HEK293 (cell line): ENCODE results near the gene RAI14.
A peak's percentile ranks its signal among the peaks of the same experiment; 100 is the strongest.

ENCODE experiments used
- BCL11A ChIP-seq: fragments of 450-650 bp; formaldehyde crosslinking; IDR thresholded peaks from 2 replicates; pipeline ENCODE4 v1.5.1; 2016; ENCODE audit warnings: low read depth, missing biosample characterization, missing genetic modification characterization
- GFI1B ChIP-seq: fragments of 450-650 bp; formaldehyde crosslinking; IDR thresholded peaks from 2 replicates; pipeline ENCODE4 v1.5.1; 2016; ENCODE audit warnings: missing biosample characterization, missing genetic modification characterization
- KLF7 ChIP-seq: fragments of 450-650 bp; formaldehyde crosslinking; IDR thresholded peaks from 2 replicates; pipeline ENCODE4 v1.5.1; 2016; ENCODE audit warnings: missing biosample characterization, missing genetic modification characterization, borderline replicate concordance
- PRDM1 ChIP-seq: fragments of 450-650 bp; formaldehyde crosslinking; IDR thresholded peaks from 2 replicates; pipeline ENCODE4; 2016; ENCODE audit warnings: missing biosample characterization, missing genetic modification characterization
- SCRT1 ChIP-seq: fragments of 450-650 bp; formaldehyde crosslinking; IDR thresholded peaks from 2 replicates; pipeline ENCODE4 v1.5.1; 2016; ENCODE audit warnings: missing biosample characterization, missing genetic modification characterization, borderline replicate concordance
- TRIM28 ChIP-seq: IDR thresholded peaks from 2 replicates; pipeline ENCODE4 v1.6.1; 2011; ENCODE audit warnings: low read length, control low read depth, borderline replicate concordance
- ZEB2 ChIP-seq: fragments of 450-650 bp; formaldehyde crosslinking; IDR thresholded peaks from 2 replicates; pipeline ENCODE4 v1.5.1; 2016; ENCODE audit warnings: missing biosample characterization, missing genetic modification characterization
- ZNF114 ChIP-seq: fragments of 450-650 bp; formaldehyde crosslinking; IDR thresholded peaks from 2 replicates; pipeline ENCODE4 v1.5.0; 2017; ENCODE audit warnings: missing biosample characterization, missing genetic modification characterization
- ZNF138 ChIP-seq: fragments of 450-650 bp; formaldehyde crosslinking; IDR thresholded peaks from 2 replicates; pipeline ENCODE4 v1.5.1; 2016; ENCODE audit warnings: missing biosample characterization, missing genetic modification characterization, borderline replicate concordance
- ZNF174 ChIP-seq: fragments of 450-650 bp; formaldehyde crosslinking; IDR thresholded peaks from 2 replicates; pipeline ENCODE4 v1.5.0; 2017; ENCODE audit warnings: missing biosample characterization, mild to moderate bottlenecking, missing genetic modification characterization
- ZNF2 ChIP-seq: fragments of 450-650 bp; formaldehyde crosslinking; IDR thresholded peaks from 2 replicates; pipeline ENCODE4 v1.5.1; 2016; ENCODE audit warnings: missing biosample characterization, missing genetic modification characterization
- ZNF223 ChIP-seq: fragments of 450-650 bp; formaldehyde crosslinking; IDR thresholded peaks from 2 replicates; pipeline ENCODE4 v1.5.1; 2016; ENCODE audit warnings: missing biosample characterization, missing genetic modification characterization
- ZNF24 ChIP-seq: fragments of 450-650 bp; formaldehyde crosslinking; IDR thresholded peaks from 2 replicates; pipeline ENCODE4 v1.5.1; 2016; ENCODE audit warnings: missing biosample characterization, missing genetic modification characterization
- ZNF324 ChIP-seq: fragments of 450-650 bp; formaldehyde crosslinking; IDR thresholded peaks from 2 replicates; pipeline ENCODE4 v1.5.1; 2016; ENCODE audit warnings: missing biosample characterization, missing genetic modification characterization
- ZNF600 ChIP-seq: fragments of 450-650 bp; formaldehyde crosslinking; IDR thresholded peaks from 2 replicates; pipeline ENCODE4 v1.5.1; 2016; ENCODE audit warnings: missing biosample characterization, missing genetic modification characterization
- ZNF610 ChIP-seq: fragments of 450-650 bp; formaldehyde crosslinking; IDR thresholded peaks from 2 replicates; pipeline ENCODE4 v1.5.1; 2016; ENCODE audit warnings: missing biosample characterization, missing genetic modification characterization, borderline replicate concordance
- ZNF768 ChIP-seq: fragments of 450-650 bp; formaldehyde crosslinking; IDR thresholded peaks from 2 replicates; pipeline ENCODE4 v1.5.1; 2018; ENCODE audit warnings: missing biosample characterization, mild to moderate bottlenecking, missing genetic modification characterization
- ZNF776 ChIP-seq: fragments of 450-650 bp; formaldehyde crosslinking; IDR thresholded peaks from 2 replicates; pipeline ENCODE4 v1.5.0; 2017; ENCODE audit warnings: missing biosample characterization, missing genetic modification characterization, borderline replicate concordance
- ZXDB ChIP-seq: fragments of 450-650 bp; formaldehyde crosslinking; IDR thresholded peaks from 2 replicates; pipeline ENCODE4 v1.5.1; 2016; ENCODE audit warnings: missing biosample characterization, missing genetic modification characterization
- TF ChIP-seq, protein P1 (sequence below): fragments of 450-650 bp; formaldehyde crosslinking; IDR thresholded peaks from 2 replicates; pipeline ENCODE4 v1.5.1; 2016; ENCODE audit warnings: missing biosample characterization, missing genetic modification characterization
- TF ChIP-seq, protein P2 (sequence below): fragments of 450-650 bp; formaldehyde crosslinking; IDR thresholded peaks from 2 replicates; pipeline ENCODE4 v1.5.1; 2016; ENCODE audit warnings: missing biosample characterization, missing genetic modification characterization
- TF ChIP-seq, protein P3 (sequence below): fragments of 450-650 bp; formaldehyde crosslinking; conservative IDR thresholded peaks from 2 replicates; pipeline ENCODE4 v1.5.1; 2016; ENCODE audit warnings: low read depth, missing biosample characterization, missing genetic modification characterization
- TF ChIP-seq, protein P4 (sequence below): fragments of 450-650 bp; formaldehyde crosslinking; IDR thresholded peaks from 2 replicates; pipeline ENCODE4 v1.5.1; 2017; ENCODE audit warnings: missing biosample characterization, missing genetic modification characterization
- TF ChIP-seq, protein P5 (sequence below): fragments of 450-650 bp; formaldehyde crosslinking; IDR thresholded peaks from 2 replicates; pipeline ENCODE4 v1.5.1; 2016; ENCODE audit warnings: missing biosample characterization, missing genetic modification characterization, borderline replicate concordance
- TF ChIP-seq, protein P6 (sequence below): IDR thresholded peaks from 2 replicates; pipeline ENCODE4 v1.6.1; 2011; ENCODE audit warnings: mild to moderate bottlenecking, low read depth, low read length, borderline replicate concordance
- TF ChIP-seq, protein P7 (sequence below): fragments of 450-650 bp; formaldehyde crosslinking; IDR thresholded peaks from 2 replicates; pipeline ENCODE4 v1.5.1; 2016; ENCODE audit warnings: missing biosample characterization, missing genetic modification characterization
- TF ChIP-seq, protein P8 (sequence below): fragments of 450-650 bp; formaldehyde crosslinking; IDR thresholded peaks from 2 replicates; pipeline ENCODE4 v1.5.1; 2017; ENCODE audit warnings: missing biosample characterization, missing genetic modification characterization

Gene RAI14

DNA sequence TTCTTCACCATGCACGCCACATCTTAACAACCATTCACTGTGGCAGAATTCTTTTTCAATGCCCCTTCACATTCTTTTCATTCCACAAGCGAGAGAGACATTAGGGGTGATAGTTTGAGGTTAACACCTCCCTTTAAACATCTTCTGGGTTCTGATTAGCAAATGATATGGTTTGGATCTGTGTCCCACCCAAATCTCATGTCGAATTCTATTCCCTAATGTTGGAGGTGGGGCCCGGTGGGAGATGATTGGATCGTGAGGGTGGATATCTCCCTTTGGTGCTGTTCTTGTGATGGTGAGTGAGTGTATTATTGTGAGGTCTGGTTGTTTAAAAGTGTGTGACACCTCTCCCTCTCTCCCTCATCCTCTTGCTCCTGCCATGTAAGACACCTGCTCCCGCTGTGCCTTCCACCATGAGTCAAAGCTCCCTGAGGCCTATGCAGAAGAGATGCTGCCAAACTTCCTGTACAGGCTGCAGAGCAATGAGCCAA is 46.1 kb upstream of the RAI14 start (continued):
- TF ChIP-seq ZNF610 (tag by site-specific recombination), result no peak
- TF ChIP-seq ZEB2 (tag by site-specific recombination), result no peak
- TF ChIP-seq ZNF24, result 0 out of 2 replicates have a peak, but pooled peaks have one; percentile 20
- TF ChIP-seq, protein P1, sequence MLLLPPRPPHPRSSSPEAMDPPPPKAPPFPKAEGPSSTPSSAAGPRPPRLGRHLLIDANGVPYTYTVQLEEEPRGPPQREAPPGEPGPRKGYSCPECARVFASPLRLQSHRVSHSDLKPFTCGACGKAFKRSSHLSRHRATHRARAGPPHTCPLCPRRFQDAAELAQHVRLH (tag by site-specific recombination), result no peak
- peak; percentile 51 for TF ChIP-seq PRDM1 (tag by site-specific recombination)
- TF ChIP-seq ZNF138 (tag by site-specific recombination), result no peak
- no peak for TF ChIP-seq ZNF776 (tag by site-specific recombination)
- TF ChIP-seq, protein P2, sequence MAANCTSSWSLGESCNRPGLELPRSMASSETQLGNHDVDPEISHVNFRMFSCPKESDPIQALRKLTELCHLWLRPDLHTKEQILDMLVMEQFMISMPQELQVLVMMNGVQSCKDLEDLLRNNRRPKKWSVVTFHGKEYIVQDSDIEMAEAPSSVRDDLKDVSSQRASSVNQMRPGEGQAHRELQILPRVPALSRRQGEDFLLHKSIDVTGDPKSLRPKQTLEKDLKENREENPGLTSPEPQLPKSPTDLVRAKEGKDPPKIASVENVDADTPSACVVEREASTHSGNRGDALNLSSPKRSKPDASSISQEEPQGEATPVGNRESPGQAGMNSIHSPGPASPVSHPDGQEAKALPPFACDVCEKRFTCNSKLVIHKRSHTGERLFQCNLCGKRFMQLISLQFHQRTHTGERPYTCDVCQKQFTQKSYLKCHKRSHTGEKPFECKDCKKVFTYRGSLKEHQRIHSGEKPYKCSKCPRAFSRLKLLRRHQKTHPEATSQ (tag by site-specific recombination), result no peak
- TF ChIP-seq, protein P3, sequence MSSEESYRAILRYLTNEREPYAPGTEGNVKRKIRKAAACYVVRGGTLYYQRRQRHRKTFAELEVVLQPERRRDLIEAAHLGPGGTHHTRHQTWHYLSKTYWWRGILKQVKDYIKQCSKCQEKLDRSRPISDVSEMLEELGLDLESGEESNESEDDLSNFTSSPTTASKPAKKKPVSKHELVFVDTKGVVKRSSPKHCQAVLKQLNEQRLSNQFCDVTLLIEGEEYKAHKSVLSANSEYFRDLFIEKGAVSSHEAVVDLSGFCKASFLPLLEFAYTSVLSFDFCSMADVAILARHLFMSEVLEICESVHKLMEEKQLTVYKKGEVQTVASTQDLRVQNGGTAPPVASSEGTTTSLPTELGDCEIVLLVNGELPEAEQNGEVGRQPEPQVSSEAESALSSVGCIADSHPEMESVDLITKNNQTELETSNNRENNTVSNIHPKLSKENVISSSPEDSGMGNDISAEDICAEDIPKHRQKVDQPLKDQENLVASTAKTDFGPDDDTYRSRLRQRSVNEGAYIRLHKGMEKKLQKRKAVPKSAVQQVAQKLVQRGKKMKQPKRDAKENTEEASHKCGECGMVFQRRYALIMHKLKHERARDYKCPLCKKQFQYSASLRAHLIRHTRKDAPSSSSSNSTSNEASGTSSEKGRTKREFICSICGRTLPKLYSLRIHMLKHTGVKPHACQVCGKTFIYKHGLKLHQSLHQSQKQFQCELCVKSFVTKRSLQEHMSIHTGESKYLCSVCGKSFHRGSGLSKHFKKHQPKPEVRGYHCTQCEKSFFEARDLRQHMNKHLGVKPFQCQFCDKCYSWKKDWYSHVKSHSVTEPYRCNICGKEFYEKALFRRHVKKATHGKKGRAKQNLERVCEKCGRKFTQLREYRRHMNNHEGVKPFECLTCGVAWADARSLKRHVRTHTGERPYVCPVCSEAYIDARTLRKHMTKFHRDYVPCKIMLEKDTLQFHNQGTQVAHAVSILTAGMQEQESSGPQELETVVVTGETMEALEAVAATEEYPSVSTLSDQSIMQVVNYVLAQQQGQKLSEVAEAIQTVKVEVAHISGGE (tag by site-specific recombination), result no peak
- TF ChIP-seq, protein P4, sequence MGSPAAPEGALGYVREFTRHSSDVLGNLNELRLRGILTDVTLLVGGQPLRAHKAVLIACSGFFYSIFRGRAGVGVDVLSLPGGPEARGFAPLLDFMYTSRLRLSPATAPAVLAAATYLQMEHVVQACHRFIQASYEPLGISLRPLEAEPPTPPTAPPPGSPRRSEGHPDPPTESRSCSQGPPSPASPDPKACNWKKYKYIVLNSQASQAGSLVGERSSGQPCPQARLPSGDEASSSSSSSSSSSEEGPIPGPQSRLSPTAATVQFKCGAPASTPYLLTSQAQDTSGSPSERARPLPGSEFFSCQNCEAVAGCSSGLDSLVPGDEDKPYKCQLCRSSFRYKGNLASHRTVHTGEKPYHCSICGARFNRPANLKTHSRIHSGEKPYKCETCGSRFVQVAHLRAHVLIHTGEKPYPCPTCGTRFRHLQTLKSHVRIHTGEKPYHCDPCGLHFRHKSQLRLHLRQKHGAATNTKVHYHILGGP (tag by site-specific recombination), result no peak
- TF ChIP-seq, protein P5, sequence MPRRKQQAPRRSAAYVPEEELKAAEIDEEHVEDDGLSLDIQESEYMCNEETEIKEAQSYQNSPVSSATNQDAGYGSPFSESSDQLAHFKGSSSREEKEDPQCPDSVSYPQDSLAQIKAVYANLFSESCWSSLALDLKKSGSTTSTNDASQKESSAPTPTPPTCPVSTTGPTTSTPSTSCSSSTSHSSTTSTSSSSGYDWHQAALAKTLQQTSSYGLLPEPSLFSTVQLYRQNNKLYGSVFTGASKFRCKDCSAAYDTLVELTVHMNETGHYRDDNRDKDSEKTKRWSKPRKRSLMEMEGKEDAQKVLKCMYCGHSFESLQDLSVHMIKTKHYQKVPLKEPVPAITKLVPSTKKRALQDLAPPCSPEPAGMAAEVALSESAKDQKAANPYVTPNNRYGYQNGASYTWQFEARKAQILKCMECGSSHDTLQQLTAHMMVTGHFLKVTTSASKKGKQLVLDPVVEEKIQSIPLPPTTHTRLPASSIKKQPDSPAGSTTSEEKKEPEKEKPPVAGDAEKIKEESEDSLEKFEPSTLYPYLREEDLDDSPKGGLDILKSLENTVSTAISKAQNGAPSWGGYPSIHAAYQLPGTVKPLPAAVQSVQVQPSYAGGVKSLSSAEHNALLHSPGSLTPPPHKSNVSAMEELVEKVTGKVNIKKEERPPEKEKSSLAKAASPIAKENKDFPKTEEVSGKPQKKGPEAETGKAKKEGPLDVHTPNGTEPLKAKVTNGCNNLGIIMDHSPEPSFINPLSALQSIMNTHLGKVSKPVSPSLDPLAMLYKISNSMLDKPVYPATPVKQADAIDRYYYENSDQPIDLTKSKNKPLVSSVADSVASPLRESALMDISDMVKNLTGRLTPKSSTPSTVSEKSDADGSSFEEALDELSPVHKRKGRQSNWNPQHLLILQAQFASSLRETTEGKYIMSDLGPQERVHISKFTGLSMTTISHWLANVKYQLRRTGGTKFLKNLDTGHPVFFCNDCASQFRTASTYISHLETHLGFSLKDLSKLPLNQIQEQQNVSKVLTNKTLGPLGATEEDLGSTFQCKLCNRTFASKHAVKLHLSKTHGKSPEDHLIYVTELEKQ (tag by site-specific recombination), result no peak
- TF ChIP-seq ZNF114, result no peak
- TF ChIP-seq, protein P6, sequence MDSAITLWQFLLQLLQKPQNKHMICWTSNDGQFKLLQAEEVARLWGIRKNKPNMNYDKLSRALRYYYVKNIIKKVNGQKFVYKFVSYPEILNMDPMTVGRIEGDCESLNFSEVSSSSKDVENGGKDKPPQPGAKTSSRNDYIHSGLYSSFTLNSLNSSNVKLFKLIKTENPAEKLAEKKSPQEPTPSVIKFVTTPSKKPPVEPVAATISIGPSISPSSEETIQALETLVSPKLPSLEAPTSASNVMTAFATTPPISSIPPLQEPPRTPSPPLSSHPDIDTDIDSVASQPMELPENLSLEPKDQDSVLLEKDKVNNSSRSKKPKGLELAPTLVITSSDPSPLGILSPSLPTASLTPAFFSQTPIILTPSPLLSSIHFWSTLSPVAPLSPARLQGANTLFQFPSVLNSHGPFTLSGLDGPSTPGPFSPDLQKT, result no peak
- 0 out of 2 replicates have a peak, but pooled peaks have one; percentile 46 for TF ChIP-seq ZNF600
- no peak for TF ChIP-seq ZNF324 (tag by site-specific recombination)
- TF ChIP-seq TRIM28, result no peak
- TF ChIP-seq ZNF174 (tag by site-specific recombination), result no peak
- TF ChIP-seq ZNF768, result no peak
- TF ChIP-seq, protein P7, sequence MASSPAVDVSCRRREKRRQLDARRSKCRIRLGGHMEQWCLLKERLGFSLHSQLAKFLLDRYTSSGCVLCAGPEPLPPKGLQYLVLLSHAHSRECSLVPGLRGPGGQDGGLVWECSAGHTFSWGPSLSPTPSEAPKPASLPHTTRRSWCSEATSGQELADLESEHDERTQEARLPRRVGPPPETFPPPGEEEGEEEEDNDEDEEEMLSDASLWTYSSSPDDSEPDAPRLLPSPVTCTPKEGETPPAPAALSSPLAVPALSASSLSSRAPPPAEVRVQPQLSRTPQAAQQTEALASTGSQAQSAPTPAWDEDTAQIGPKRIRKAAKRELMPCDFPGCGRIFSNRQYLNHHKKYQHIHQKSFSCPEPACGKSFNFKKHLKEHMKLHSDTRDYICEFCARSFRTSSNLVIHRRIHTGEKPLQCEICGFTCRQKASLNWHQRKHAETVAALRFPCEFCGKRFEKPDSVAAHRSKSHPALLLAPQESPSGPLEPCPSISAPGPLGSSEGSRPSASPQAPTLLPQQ (tag by site-specific recombination), result peak; percentile 83
- TF ChIP-seq, protein P8, sequence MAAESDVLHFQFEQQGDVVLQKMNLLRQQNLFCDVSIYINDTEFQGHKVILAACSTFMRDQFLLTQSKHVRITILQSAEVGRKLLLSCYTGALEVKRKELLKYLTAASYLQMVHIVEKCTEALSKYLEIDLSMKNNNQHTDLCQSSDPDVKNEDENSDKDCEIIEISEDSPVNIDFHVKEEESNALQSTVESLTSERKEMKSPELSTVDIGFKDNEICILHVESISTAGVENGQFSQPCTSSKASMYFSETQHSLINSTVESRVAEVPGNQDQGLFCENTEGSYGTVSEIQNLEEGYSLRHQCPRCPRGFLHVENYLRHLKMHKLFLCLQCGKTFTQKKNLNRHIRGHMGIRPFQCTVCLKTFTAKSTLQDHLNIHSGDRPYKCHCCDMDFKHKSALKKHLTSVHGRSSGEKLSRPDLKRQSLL (tag by site-specific recombination), result no peak
- TF ChIP-seq BCL11A, result no peak
- TF ChIP-seq ZNF2 (tag by site-specific recombination), result no peak
- no peak for TF ChIP-seq GFI1B
- no peak for TF ChIP-seq KLF7 (tag by site-specific recombination)
- TF ChIP-seq ZNF223 (tag by site-specific recombination), result no peak
- TF ChIP-seq SCRT1 (tag by site-specific recombination), result no peak
- TF ChIP-seq ZXDB (tag by site-specific recombination), result no peak
